Activated effector memory CD4-positive, alpha-beta T cell treated with Interleukin-2 at 50 U/mL for 16 hours (primary cell): Measurements from ENCODE around the gene KCNH4.
"Not testable (repeated sequence)": the region's sequence is repeated elsewhere in the genome, so short reads cannot be mapped to it uniquely, and the experiment has no call there.

Experiments
- DNase-seq: peaks from one replicate; pipeline ENCODE4 v3.0.0-alpha.2; 2020

The KCNH4 gene

DNA sequence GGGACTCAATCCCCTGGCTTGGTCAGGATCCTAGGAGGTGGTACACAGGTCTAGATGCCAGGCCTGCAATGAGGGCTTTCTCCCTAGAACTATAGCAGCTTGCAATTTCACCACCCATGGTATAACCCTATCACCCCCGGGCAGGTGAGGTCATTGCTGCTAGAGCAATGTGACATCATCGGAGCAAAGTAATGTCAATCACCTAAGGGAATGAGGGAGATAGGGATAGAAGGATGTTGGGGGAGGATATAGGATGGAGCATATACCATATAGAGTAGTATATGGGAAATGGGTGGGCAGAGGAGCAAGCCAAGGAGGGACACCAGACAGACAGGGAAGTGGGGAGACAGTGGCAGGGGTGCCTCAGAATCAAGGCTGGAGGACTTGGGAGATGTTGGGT, 3.3 kb downstream of the KCNH4 start:
- no peak for DNase-seq

DNA sequence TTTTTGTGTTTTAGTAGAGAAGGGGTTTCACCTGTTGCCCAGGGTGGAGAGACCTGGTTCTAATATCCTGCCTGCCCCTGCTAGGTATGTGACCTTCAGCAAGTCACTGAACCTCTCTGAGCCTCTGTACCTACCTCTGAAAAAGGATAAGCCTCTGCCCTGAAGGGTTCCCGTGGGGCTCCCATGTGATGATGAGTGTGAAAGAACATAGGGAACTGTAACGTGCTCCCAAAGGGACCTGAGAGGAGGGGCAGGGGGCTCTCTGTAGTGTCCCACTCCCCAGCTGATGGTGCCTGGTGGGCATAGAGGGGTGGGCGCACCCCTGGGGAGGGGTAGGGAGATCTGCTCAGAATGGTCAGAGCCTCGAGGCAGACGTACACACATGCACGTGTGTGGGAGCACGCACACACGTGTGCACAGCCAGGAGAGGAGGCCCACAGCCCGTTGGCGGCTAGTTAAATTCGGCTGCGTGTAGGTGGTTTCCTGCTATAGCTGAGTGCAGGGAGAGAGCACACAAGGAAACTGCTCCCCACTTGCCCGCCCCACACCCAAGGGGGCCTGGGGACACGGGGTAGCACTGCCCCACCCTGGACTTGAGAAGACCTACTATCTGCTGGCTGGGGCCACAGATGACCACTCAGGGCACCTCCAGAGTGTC, 6.7 kb downstream of the KCNH4 start:
- DNase-seq = no peak

DNA sequence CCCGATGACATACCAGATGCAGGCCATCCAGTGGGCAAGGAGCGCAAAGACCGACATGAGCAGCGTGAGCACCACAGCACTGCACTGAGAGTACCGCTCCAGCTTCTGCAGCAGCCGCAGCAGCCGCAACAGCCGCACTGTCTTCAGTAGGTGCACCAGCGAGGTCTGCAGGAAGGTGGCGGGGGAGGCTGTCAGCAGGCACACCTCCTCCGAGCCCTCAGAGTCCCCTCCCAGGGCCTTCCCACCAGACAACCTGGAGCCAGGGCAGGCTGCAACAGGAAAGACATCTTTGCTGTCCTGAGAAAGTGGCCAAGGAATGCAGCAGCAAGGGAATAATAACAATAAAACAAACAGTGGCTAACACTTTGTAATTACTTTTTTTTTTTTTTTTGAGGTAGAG, 9.1 kb downstream of the KCNH4 start:
- DNase-seq = no peak

DNA sequence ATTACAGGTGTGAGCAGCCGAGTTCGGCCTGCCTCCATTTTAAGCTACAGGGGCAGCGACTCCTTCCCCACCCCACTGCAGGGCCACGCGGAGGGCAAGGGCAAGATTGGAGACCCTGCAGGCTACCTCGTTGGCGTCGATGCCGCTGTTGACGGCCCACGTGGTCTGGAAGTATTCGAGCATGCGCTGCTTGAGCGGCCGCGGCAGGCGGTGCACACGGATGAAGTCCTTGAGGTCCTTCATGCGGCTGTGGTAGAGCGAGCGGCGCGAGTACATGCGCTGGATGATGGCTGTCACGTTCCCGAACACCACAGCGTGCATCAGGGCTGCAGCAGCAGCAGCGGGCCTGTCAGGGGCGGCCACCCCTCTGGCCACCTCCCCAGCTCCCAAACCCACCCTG, 11.6 kb downstream of the KCNH4 start:
- DNase-seq = no peak

DNA sequence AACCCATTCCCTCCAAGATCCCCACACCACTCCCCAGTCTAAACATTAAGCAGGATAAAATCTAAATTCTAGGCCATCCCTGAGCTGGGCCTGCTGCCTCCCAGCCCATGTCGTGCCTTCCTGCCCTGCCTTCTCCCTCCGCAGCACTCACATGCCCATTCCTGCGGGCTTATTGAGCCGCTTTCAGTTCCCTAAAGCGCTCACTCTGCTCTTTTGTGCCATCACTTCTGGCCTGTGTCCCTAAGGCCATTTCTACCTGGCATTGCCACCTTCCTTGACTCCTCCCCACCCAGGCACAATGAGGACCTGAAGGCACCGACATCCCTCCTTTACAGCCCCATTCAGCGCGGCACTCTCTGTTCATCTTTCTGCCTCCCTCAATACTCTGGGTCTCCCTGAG, 13.1 kb downstream of the KCNH4 start:
- no peak for DNase-seq

DNA sequence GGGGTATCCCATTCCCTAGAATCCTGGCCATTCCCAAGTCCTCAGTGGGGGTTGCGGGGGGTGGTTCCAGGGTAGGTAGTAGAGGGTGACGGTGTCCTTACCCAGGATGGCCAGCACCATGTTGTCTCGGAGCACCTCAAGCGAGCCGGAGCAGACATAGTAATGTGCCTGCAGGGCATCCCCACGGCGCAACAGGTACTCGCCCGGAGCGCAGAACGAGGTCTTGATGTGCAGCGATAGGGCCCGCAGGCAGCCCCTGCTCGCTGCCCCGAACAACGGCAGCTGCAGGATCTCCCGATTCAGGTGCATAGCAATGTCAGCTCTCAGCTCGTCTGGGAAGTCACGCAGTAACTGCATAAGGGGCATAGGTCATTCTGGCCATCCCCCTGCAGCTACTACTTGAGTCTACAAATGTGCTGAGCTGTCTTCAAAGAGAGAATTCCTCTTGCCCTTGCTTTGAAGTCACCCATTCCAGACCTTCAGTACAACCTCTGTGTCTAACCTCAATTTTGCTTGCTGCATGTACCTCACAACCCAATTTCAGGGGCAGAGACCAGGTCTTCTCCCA, 14.7 kb downstream of the KCNH4 start:
- no peak for DNase-seq

DNA sequence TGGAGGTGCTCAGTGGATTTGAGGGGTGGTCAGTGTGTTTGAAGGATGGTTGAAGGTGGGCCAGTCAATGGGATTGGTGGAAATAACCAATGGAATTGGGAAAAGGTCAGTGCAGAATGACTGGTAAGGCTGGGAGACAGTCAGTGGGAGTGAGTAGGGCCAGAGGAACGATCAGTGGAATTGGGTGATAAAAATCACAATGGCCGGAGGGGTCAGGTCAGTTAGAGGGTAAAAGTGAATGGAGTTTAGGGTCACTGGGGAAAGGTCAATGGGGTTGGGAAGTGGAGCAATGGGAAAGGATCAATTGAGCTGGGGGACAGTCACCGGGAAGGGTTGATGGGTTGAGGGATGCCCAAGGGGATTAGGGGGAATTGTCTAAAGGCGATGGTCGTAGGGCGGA, 15.2 kb downstream of the KCNH4 start:
- DNase-seq = no peak

DNA sequence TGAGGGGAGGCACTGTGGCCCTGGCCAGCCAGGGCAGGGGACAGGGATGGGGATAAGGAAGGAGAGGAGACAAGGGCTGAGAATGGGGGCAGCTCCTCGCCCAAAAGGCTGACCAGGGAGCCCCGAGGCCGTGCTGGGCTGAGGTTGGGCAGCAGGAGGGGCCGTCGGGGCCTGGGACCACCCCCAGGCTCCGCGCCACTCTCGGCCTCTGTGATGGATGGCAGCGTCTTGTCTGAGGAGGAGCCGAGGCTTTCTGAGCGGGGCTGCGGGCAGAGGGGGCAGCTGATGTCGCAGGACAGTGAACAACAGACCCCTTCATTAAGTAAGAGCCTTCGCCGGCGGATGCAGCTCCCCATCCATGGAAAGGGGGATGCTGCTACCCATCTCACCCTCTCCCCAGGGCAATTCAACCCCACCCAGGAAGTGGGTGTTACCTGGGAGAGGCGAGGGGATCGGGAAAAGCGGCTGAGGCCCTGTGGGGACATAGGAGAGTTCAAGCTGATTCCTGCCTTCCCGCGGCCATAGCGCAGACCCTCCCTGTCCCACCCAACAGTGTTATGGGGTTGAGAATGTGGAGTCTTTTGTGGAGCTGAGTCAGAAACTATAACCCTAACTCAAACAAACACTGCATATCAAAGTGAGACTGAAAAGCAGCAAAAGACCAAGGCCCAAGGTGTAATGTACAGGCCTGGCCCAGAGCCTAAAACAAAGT, 17.1 kb downstream of the KCNH4 start:
- DNase-seq = no peak

DNA sequence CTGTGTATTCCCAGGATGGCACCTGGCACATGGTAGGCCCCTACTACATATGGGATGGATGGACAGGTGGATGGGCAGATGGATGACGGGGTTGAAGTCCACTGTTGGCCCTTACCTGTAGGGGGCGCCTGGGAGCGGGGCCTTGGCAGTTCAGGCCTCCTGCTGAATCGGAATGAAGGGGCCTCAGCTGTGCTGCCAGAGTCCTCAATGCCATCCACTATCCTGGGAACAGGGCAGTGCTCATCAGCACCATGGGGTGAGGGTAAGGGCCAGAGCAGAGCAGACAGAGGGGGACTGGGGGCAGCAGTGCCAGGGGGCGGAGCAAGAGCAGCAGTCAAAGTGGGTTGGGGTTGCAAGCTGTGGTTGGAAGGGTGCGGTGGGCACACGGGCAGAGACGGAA, 17.8 kb downstream of the KCNH4 start:
- no peak for DNase-seq

DNA sequence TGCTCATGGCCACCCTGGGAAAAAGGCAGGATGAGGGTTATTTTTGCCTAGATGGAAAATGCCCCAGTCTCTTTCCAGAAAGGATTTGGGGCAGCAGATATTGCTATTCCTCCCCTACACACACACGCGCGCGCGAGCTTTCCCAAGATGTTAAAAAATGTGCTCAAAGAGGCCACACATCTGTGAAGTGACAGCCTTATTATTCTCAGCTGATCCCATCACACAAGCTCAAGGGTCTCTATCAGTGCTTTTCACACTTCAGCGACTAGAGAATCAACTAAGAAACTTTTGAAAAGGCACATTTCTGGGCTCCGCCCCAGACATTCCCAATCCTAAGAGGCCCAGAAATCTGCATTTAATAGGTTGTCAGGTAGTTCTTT, 20.4 kb downstream of the KCNH4 start:
- no peak for DNase-seq

DNA sequence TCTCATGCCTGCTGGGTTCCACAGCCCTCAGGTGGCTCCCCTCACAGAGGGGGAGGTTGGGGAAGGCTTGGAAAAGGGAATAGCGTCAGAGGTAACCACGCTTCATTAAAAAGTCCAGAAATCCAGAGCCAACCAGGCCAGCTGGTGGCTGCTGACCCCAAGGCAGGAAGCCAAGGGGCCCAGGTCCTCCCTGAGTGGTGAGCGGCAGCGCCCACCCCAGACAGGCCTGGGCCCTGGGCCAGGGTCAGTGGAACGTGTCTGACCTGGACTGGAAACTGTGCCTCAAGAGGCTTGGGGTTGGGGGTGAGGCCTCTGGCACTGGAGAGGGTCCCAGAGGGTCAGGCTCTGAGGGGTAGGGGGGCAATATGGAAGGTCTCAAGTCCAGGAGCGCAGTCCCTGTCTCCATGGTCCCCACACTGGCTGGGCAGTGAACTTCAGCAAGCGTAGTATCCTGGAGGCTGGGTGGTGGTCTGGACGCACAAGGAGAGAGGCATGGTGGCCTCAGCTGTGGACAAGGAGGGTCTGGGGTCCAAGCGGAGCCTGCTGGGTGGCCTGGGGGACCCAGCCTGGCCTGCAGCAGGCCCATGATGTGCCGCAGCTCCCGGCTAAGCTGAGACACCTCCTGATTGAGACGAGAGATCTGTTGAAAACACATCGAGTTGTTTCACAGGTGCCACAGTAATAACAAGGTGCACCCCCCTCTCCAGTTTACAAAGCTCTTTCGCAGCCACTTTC, 21.0 kb downstream of the KCNH4 start:
- no peak for DNase-seq

DNA sequence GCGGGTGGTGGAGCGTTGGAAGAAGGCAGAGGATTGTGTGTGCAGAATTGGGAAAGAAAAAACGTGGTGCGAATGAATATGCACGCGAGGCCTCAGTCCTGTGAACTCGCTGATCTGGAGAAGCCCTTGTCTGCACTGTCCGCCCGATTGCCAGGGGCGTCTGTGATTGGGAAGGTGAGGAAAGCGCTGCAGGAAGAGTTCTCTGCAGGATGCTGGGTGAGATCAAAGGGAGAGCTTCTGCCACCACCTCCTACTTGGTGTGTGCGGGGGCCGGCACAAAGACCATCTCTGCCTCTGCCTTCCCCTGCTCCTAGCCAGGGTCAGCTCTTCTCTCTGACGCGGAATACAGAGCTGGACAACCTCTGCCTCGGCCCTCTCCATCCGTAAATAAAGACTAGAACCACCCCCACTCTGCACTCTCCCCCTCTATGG, 25.3 kb downstream of the KCNH4 start:
- no peak for DNase-seq

DNA sequence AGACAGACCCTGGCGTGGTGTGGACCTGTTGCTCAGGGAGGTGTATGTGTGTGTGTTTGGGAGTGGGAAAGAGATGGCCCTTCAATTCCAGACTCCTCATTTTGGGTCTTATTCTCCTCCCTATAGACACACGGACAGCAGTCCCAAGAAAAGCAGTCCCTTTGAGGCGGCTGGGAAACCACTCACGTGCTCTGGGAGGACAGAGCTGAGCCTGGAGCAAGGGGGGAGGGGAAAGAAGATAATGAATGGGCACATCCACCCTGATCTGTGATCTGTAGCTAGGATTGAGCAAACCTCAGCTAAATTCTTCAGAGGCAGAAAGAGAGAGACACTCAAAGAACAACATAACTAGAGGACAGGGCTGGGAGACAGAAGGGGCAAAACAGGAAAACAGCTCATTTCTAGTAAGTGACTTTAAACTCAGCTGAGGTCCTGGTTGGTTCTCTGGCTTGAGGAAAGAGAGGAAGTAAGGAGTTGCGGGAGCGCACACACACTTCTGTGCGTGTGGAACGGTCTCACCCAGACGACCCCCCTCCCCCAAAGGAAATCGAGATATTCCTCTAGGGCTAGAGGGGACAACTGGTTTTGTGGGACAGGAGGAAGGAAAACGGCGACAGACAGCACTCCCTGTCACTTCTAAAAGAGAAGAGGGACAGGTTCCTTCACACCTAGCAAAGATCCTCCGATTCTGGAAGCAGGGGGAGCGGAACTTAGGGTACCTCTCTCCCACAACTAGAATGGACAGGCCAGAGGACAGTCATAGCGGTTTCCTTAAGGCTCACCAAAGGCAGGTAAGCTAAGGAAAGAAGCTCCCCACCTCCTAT, 26.8 kb downstream of the KCNH4 start:
- DNase-seq = no peak

DNA sequence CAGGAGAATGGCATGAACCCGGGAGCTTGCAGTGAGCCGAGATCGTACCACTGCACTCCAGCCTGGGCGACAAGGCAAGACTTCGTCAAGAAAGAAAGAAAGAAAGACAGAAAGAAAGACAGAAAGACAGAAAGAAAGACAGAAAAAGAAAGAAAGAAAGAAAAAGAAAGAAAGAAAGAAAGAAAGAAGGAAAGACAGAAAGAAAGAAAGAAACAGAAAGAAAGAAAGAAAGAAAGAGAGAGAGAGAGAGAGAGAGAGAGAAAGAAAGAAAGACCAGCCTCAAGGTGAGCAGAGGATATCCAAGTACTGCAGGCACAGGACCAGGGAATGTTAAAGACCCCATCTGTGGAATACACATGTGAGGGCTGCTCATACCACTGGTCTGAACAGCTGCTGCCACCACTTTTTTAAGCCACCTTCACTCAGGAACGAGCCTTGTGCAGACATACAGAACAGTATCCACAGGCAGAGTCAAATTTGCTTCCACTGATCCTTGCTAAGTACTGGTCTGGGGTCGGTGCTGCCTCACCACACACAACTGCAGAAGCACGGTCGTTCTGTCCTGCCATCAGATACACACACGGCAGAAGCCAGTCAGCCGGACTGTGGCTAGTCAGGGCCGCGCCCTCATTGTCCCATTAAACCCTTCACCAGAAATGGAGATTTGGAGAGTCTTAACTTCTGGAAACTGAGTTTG, 33.9 kb downstream of the KCNH4 start:
- DNase-seq = no peak

DNA sequence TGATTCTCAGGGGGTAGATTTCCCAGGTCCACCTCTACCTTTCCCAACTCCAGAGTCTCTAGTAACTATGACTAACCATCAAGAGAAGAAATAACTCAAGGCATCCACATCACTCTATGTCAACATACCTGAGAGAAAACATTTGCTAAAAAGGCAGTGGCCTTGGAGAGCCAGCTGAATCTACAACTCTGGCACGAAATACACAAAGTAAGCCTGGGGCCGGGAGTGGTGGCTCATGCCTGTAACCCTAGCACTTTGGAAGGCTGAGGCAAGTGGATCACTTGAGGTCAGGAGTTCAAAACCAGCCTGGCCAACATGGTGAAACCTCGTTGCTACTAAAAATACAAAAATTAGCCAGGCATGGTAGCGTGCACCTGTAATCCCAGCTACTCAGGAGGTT, 37.8 kb downstream of the KCNH4 start:
- not testable (repeated sequence) for DNase-seq

DNA sequence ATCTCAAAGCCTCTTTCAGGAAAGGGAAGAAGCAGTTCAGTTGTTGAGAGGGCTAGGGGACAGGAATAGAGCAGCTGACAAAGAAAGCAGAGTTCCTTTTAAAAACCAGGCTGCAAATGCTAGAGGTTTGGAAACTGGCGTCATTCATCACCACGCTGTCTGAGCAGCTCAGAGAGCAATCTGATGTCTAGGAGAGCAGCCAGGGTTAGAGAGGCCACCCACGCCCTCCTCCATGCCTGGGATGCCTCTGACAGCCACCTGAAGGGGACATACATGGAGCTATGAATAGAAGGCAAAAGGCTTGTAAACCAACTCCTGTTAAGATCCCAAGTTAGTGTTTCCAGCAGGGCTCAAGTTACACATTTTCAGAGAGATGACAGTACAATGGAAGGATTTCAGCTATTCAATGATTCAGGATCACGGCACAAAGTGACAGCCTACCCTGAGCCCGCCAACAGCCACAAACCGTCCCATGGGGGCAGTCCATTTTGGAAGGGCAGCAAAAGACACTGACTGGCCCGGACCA, 38.5 kb downstream of the KCNH4 start:
- no peak for DNase-seq

DNA sequence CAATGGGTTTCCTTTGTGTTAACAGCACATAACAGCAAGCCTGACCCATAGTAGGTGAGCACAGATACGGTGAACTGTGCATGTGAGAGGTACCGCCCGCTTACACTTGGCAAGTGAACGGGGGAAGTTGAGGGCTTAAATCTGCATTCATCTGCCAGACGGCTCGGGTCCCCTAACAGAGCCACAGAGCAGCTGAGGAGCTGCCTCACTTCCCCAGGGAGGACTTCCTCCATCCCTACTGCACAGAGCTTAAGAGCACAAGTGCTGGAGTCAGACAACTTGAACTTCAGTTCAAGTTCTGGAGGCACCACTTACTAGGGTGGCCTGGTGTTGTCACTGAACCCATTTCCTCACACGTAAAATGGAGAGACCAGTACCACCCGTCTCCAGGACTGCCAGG, 39.6 kb downstream of the KCNH4 start:
- DNase-seq = no peak

DNA sequence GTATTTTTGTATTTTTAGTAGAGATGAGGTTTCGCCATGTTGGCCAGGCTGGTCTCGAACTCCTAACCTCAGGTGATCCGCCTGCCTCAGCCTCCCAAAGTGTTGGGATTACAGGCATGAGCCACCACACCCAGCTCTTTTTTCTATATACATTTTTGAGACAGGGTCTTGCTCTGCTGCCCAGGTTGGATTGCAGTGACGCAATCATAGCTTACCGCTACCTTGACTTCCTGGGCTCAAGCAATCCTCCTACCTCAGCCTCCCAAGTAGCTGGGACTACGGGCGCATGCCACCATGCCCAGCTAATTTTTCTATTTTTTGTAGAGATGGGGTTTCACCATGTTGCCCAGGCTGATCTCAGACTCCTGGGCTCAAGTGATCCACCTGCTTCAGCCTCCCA, 40.3 kb downstream of the KCNH4 start:
- not testable (repeated sequence) for DNase-seq

DNA sequence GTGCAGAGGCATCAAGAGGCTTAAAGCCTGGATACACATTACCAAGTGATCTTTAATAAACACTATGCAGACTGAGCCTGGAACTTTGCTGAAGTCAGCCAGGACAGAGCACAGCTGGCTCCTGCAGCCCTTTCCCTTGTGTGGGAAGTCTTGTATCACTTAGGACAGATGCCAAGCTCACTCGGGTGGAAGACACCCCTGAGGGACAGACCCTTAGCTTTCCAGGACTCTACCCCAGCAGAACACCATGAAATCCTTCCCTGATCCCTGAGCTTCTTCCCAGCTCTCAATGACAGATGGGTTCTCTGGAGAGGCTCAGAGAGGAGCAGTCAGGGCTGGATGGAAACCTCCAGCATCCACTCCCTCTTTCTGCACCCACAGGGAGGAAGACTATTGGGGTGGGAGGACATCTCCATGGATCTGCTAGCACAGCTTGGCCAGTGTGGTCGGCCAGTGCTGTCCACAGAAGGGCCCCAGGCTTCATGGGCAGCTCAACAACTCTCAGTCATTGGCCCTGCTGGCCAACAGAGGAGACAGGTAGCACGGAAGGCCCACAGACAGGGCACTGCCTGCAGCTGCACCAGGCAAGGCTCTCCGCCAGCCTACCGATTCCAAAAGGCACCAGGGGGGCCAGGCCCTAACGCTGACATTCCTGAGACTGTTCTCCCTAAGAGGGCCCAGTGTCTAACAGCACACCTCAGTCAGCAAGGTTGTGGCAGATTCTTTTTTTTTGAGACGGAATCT, 42.0 kb downstream of the KCNH4 start:
- DNase-seq = no peak

DNA sequence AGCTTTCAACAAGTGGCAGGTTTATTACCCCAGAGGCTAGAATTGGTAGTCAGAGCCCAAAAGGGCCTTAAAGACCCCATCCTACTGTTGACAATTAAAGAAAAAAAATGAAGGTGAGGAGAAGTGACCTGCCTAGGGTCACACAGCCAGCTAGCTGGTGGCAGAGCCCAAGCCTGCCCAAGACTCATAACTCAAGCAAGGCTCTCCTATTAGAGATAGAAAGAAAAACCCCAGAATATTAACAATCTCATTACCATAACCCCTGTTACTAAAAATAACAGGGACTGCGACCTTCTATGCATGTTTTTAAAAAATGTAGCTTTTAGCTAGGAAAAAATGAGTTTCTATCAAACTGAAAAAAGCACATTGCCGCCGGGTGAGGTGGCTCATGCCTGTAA, 44.3 kb downstream of the KCNH4 start:
- DNase-seq = no peak
